BLaER1 treated with 17β-estradiol and CSF1 and Interleukin-3, amounts not matched to agents 10 nM and 100 nM (cell line): ENCODE results near the gene BHLHE23.
A peak's percentile ranks its signal among the peaks of the same experiment; 100 is the strongest.

ENCODE experiments used
- H3K27ac ChIP-seq, 11 experiments: shearing (Covaris generic); formaldehyde crosslinking; 2 replicates each; pipeline ENCODE4 v1.8.1; 2022
- H3K27me3 ChIP-seq, 11 experiments: shearing (Covaris generic); formaldehyde crosslinking; 2 replicates each; pipeline ENCODE4 v1.8.1; 2022
- H3K36me3 ChIP-seq, 11 experiments: shearing (Covaris generic); formaldehyde crosslinking; 2 replicates each; pipeline ENCODE4 v1.8.1; 2022
- H3K4me1 ChIP-seq, 10 experiments: shearing (Covaris generic); formaldehyde crosslinking; 2 replicates each; pipeline ENCODE4 v1.8.1; 2022
- H3K4me2 ChIP-seq, 11 experiments: shearing (Covaris generic); formaldehyde crosslinking; 2 replicates each; pipeline ENCODE4 v1.8.1; 2022
- H3K4me3 ChIP-seq, 10 experiments: shearing (Covaris generic); formaldehyde crosslinking; 2 replicates each; pipeline ENCODE4 v1.8.1; 2022
- H3K9ac ChIP-seq, 11 experiments: shearing (Covaris generic); formaldehyde crosslinking; 2 replicates each; pipeline ENCODE4 v1.8.1; 2022
- H3K9me3 ChIP-seq, 11 experiments: shearing (Covaris generic); formaldehyde crosslinking; replicated peaks in 1 of 11; 2 replicates each; pipeline ENCODE4 v1.8.1; 2022
- H4K20me1 ChIP-seq, 11 experiments: shearing (Covaris generic); formaldehyde crosslinking; 2 replicates each; pipeline ENCODE4 v1.8.1; 2022
- Cebpa-rat ChIP-seq, 11 experiments: shearing (Covaris generic); IDR thresholded peaks; 2 replicates each; pipeline ENCODE4 v1.8.1; 2022

Gene BHLHE23

DNA sequence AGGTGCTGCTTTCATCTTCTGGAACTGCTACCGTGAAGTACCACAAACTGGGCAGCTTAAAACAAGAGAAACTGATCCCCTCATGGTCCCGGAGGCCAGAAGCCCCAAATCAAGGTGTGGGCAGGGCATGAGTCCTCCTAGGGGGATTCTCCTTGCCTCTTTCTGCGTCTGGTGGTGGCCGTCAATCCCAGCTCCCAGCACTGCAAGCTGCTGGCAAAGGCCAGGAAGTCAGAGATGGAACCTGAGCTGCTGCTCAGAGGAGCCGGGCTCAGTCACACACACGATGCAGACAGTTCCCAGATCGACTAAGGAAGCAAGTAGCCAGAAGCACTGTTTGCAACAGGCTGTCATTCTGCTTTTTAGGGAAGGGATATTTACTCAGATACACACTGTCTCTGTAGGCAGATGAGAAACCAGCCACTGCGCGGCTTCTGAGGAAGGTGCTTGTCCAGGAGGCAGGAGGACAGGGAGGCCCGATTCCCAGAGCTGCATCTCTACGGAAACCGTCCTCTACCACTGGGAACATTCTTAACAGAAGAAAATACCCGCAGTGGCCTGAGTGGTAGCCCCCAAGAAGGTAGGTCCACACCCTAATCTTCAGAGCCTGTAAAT lies 15.5 kb downstream of the BHLHE23 start:
- peaks cover 0 to 37% (median 21%) of the 10 kb centered on the region in 10 experiments; a peak in 16 of 20 replicates for H3K4me1 ChIP-seq
- H4K20me1 ChIP-seq: peaks cover 0 to 6% (median 0%) of the 10 kb centered on the region in 11 experiments; a peak in 3 of 22 replicates
- H3K27ac ChIP-seq: no peak overlapping the region
- H3K9me3 ChIP-seq: no peaks in the 10 kb centered on the region
- TF ChIP-seq Cebpa-rat (IDR thresholded peaks at IDR 0.05): no peak
- no peaks in the 10 kb centered on the region for H3K36me3 ChIP-seq
- no peak overlapping the region for H3K4me3 ChIP-seq
- H3K9ac ChIP-seq: no peak overlapping the region
- H3K27me3 ChIP-seq: 0 out of 22 replicates have a peak, but pooled peaks cover 0 to 3% (median 0%) of the 10 kb centered on the region in 11 experiments
- peak overlapping the region in 8 of 11 experiments; percentile 3 to 46 (median 16); a peak in 8 of 22 replicates for H3K4me2 ChIP-seq

DNA sequence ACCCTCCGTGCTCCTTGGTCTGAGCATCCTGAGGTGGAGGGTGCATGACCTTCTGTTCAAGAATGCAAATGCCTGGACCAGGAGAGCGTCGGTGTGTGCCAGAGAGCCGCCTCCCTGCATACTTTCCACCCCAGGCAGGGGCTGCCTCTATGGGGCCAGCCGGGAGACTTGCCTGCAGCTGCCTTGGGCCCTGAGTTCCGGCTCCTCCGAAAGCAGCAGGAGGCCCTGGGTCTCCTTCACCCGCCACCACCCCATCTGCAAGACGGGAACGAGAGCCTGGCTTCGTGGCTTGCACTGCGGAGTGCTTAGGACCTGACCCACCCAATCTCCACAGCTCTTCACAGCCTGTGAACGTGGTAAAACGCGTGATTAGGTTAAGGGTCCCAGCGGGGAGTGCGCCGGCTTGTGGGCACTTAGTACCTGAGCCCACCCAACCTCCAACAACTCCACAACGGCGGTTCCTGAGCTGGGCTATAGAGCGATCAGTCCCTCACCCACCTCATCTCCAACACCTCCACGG lies 16.4 kb downstream of the BHLHE23 start:
- no peak for TF ChIP-seq Cebpa-rat (IDR thresholded peaks at IDR 0.05)
- Histone ChIP-seq H3K4me2 (peak overlapping the region in 1 of 11 experiments; percentile 4; a peak in 1 of 22 replicates), H3K4me3 (no peak overlapping the region), H3K4me1 (peaks cover 0 to 46% (median 30%) of the 10 kb centered on the region in 10 experiments; a peak in 16 of 20 replicates), H3K36me3 (no peaks in the 10 kb centered on the region), H4K20me1 (peaks cover 0 to 8% (median 0%) of the 10 kb centered on the region in 11 experiments; a peak in 2 of 22 replicates), H3K27me3 (peaks cover 0 to 8% (median 2%) of the 10 kb centered on the region in 11 experiments; a peak in 7 of 22 replicates), H3K27ac (no peak overlapping the region), H3K9ac (no peak overlapping the region), H3K9me3 (no peaks in the 10 kb centered on the region)

DNA sequence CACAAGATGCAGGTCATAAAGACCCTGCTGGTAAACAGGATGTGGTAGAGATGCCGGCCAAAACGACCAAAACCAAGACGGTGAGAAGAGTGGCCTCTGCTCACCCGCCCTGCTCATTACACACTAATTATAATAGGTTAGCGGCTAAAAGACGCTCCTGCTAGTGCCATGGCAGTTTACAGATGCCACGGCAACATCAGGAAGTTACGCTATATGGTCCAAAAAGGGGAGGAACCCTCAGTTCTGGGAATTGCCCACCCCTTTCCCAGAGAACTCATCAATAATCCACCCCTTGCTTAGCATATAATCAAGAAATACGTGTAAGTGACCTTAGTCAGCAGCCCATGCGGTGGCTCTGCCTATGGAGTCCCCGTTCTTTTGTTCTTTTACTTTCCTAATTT lies 17.6 kb downstream of the BHLHE23 start:
- Histone ChIP-seq H3K9me3 (no peaks in the 10 kb centered on the region), H3K4me2 (peak overlapping the region; percentile 3 to 66 (median 54); a peak in 21 of 22 replicates), H3K27me3 (peaks cover 0 to 15% (median 5%) of the 10 kb centered on the region in 11 experiments; a peak in 7 of 22 replicates), H3K36me3 (no peaks in the 10 kb centered on the region), H4K20me1 (peaks cover 0 to 12% (median 0%) of the 10 kb centered on the region in 11 experiments; a peak in 2 of 22 replicates), H3K9ac (no peak overlapping the region), H3K27ac (no peak overlapping the region), H3K4me1 (peaks cover 0 to 57% (median 39%) of the 10 kb centered on the region in 10 experiments; a peak in 16 of 20 replicates), H3K4me3 (no peak overlapping the region)
- TF ChIP-seq Cebpa-rat (IDR thresholded peaks at IDR 0.05): no peak

DNA sequence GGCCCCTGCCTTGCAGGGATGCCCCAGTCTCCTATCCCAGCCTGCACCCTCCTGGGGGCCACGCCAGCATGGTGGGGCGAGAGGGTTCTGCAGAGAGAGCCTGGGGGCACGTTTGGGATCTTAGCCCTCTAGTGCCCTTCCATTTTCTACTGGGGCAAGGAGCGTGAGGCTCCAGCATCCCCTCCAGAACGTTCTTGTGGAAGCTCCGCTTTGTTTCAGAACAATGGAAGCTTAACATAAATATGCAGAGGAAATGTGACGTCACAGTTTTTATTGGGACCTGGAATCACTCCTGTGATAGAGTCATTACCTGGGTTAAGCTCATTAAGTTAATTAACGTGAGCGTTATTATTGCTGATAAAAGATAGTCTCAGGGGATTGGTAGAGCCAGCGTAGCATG lies 19.6 kb downstream of the BHLHE23 start:
- no peak overlapping the region for H3K27ac ChIP-seq
- no peak overlapping the region for H3K4me3 ChIP-seq
- no peak overlapping the region for H3K9ac ChIP-seq
- TF ChIP-seq Cebpa-rat (IDR thresholded peaks at IDR 0.05): no peak
- peak overlapping the region in 4 of 11 experiments; percentile 2 to 20 (median 14); a peak in 2 of 22 replicates for H3K4me2 ChIP-seq
- peaks cover 0 to 17% (median 5%) of the 10 kb centered on the region in 11 experiments; a peak in 7 of 22 replicates for H3K27me3 ChIP-seq
- peaks cover 8 to 71% (median 49%) of the 10 kb centered on the region in 10 experiments for H3K4me1 ChIP-seq
- H3K9me3 ChIP-seq: no peaks in the 10 kb centered on the region
- peaks cover 0 to 22% (median under 1%) of the 10 kb centered on the region in 11 experiments; a peak in 7 of 22 replicates for H4K20me1 ChIP-seq
- no peaks in the 10 kb centered on the region for H3K36me3 ChIP-seq

DNA sequence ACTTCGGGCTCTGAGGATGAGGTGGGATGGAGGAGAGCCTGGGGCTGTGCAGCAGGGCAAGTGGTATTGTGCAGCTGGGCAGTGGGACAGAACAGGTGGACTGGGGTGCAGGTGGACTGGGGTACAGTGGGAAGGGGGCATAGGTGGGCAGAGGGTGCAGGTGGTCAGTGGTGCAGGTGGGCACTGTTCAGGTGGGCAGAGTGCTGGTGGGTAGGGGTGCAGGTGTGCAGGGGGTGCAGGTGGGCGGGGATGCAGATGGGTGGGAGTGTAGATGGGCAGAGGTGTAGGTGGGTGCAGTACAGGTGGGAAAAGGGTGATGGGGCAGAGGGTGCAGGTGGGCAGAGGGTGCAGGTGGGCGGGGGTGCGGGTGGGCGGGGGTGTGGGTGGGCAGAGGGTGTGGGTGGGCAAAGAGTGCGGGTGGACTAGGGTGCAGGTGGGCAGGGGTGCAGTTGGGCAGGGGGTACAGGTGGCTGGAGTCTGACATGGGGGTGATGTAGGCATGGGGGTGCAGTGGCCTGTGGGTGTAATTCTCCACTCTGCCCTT lies 20.4 kb downstream of the BHLHE23 start:
- Histone ChIP-seq H3K36me3 (no peaks in the 10 kb centered on the region), H4K20me1 (peaks cover 0 to 30% (median 8%) of the 10 kb centered on the region in 11 experiments; a peak in 12 of 22 replicates), H3K9ac (no peak overlapping the region), H3K4me3 (no peak overlapping the region), H3K9me3 (no peaks in the 10 kb centered on the region), H3K4me2 (peak overlapping the region in 8 of 11 experiments; percentile 36 to 78 (median 68); a peak in 14 of 22 replicates), H3K27ac (no peak overlapping the region), H3K4me1 (peaks cover 16 to 71% (median 49%) of the 10 kb centered on the region in 10 experiments), H3K27me3 (peaks cover 0 to 21% (median 5%) of the 10 kb centered on the region in 11 experiments; a peak in 9 of 22 replicates)
- no peak for TF ChIP-seq Cebpa-rat (IDR thresholded peaks at IDR 0.05)

DNA sequence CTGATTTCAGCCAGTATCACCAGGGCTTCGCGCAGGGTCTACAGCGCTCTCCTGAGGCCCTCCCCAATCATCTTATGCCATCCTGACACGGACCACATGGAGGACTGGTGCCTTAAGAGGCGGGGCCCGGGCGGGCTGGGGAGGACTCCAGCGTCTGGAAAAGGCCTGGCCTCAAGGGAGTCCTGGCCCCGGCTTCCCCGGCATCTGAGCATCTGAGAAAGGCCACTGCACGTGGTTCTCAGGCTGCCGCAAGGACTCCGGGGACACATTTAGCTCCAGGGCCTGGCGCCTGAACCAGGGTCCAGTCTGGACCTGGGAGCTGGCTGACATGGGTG lies 21.4 kb downstream of the BHLHE23 start:
- no peak for TF ChIP-seq Cebpa-rat (IDR thresholded peaks at IDR 0.05)
- H3K9ac ChIP-seq: 0 out of 22 replicates have a peak overlapping the region, but pooled peaks of 1 of the 11 experiments have one; percentile 29
- peaks cover 0 to 28% (median 9%) of the 10 kb centered on the region in 11 experiments; a peak in 15 of 22 replicates for H3K27me3 ChIP-seq
- no peaks in the 10 kb centered on the region for H3K36me3 ChIP-seq
- H3K27ac ChIP-seq: no peak overlapping the region
- H3K9me3 ChIP-seq: no peaks in the 10 kb centered on the region
- H3K4me2 ChIP-seq: peak overlapping the region in 9 of 11 experiments; percentile 2 to 78 (median 68); a peak in 16 of 22 replicates
- no peak overlapping the region for H3K4me3 ChIP-seq
- peaks cover 0 to 34% (median 8%) of the 10 kb centered on the region in 11 experiments; a peak in 13 of 22 replicates for H4K20me1 ChIP-seq
- H3K4me1 ChIP-seq: peaks cover 23 to 73% (median 58%) of the 10 kb centered on the region in 10 experiments

DNA sequence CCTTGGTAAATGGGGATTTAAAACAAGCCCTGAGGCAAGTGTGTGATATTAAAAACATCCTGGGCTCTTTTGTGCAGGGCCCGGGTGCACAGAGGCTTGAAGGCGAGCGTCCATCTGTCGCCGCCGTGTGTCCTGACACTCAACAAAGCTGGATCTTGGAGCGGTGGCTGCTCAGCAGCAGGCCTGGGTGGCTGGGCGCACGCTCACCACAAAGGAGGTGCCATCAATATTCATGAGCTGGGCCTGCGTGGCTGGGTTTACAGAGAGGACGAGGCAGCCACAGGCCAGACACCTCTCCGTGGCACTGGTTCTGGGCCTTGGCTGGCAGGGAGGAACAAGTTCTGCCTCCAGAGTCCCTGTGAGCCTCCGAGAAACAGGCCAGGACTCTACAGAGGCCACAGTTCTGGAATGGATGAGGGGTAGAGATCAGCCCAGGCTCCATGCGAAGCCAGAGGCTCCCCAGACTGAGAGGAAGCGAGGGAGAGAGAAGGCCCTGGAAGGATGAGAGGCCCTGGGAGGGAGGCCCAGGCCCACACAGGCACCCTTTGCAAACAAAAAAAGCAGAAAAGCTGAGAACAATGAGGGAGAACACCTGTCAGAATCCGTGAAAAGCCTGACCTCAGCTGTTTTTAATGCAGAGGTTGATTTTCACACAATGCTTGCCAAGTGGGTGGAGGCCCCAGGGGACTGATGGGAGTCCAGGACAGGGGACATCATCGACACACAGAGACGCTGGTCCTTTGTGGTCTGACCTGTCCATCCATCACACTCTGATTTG lies 21.9 kb downstream of the BHLHE23 start:
- TF ChIP-seq Cebpa-rat (IDR thresholded peaks at IDR 0.05): no peak
- Histone ChIP-seq H3K9me3 (no peaks in the 10 kb centered on the region), H3K27ac (no peak overlapping the region)

DNA sequence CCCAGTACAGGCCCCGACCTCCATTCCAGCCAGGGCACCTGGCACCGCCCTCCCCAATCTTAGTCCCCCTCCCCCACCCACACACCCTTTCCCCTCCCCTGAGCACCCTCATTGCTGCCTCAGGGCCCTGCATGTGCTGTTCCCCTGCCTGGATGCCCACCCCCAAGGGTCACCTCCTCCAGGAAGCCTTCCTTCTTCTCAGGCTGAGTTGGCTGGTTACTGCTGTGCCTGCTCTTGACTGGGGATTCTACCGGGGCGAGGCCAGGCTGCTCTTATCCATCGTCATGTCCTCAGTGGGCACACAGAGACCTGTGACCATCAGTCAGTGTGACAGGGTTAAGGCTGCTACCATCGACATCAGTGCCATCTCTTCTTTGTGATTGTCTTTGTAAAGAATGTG lies 23.6 kb downstream of the BHLHE23 start:
- Histone ChIP-seq H3K4me2 (peak overlapping the region in 7 of 11 experiments; percentile 88 to 97 (median 94); a peak in 9 of 22 replicates), H3K4me1 (peaks cover 45 to 85% (median 70%) of the 10 kb centered on the region in 10 experiments), H3K36me3 (no peaks in the 10 kb centered on the region), H3K4me3 (no peak overlapping the region), H3K27ac (no peak overlapping the region), H3K9ac (no peak overlapping the region), H3K9me3 (no peaks in the 10 kb centered on the region), H3K27me3 (peaks cover 6 to 47% (median 21%) of the 10 kb centered on the region in 11 experiments; a peak in 18 of 22 replicates), H4K20me1 (peaks cover 0 to 55% (median 11%) of the 10 kb centered on the region in 11 experiments; a peak in 13 of 22 replicates)
- no peak for TF ChIP-seq Cebpa-rat (IDR thresholded peaks at IDR 0.05)

More for the DNA sequence above, 21.9 kb downstream of the BHLHE23 start:
- no peak overlapping the region for H3K4me3 ChIP-seq
- H3K4me2 ChIP-seq: peak overlapping the region in 9 of 11 experiments; percentile 2 to 78 (median 68); a peak in 16 of 22 replicates
- peak overlapping the region in 2 of 11 experiments; percentile 9 to 53; a peak in 1 of 22 replicates for H3K9ac ChIP-seq
- H3K4me1 ChIP-seq: peaks cover 28 to 78% (median 64%) of the 10 kb centered on the region in 10 experiments
- no peaks in the 10 kb centered on the region for H3K36me3 ChIP-seq
- H4K20me1 ChIP-seq: peaks cover 0 to 39% (median 8%) of the 10 kb centered on the region in 11 experiments; a peak in 13 of 22 replicates
- H3K27me3 ChIP-seq: peaks cover 5 to 34% (median 15%) of the 10 kb centered on the region in 11 experiments; a peak in 17 of 22 replicates
